HG03175 (cell line): ENCODE measurements around the gene HEATR5A.
"Not testable (repeated sequence)": the region's sequence is repeated elsewhere in the genome, so short reads cannot be mapped to it uniquely, and the experiment has no call there.

Source experiments
- ATAC-seq: cut with Tn5 transposase; IDR thresholded peaks from one replicate; pipeline ENCODE4 v1.9.1; 2021; ENCODE audit warnings: mild to moderate bottlenecking, moderate library complexity; ENCODE audit not compliant: unreplicated experiment

The HEATR5A gene

GRCh38 chr14:31261859-31262731 lies 158.3 kb downstream of the HEATR5A start:
- no peak for ATAC-seq

GRCh38 chr14:31261523-31261858 lies 158.9 kb downstream of the HEATR5A start:
- no peak for ATAC-seq

- not testable (repeated sequence) for ATAC-seq
Measured at GRCh38 chr14:31259040-31259435, 161.3 kb downstream of the HEATR5A start.

GRCh38 chr14:31258427-31259039 lies 161.8 kb downstream of the HEATR5A start:
- no peak for ATAC-seq

- not testable (repeated sequence) for ATAC-seq
Measured at GRCh38 chr14:31257554-31258426, 162.6 kb downstream of the HEATR5A start.

GRCh38 chr14:31257244-31257553 lies 163.2 kb downstream of the HEATR5A start:
- no peak for ATAC-seq

- ATAC-seq, result no peak
Measured at GRCh38 chr14:31256534-31257243, 163.7 kb downstream of the HEATR5A start.

- ATAC-seq, result not testable (repeated sequence)
Measured at GRCh38 chr14:31255918-31256317, 164.4 kb downstream of the HEATR5A start.

GRCh38 chr14:31255286-31255685 lies 165.1 kb downstream of the HEATR5A start:
- no peak for ATAC-seq

- no peak for ATAC-seq
Measured at GRCh38 chr14:31253746-31254471, 166.4 kb downstream of the HEATR5A start.

- no peak for ATAC-seq
Measured at GRCh38 chr14:31252865-31253264, 167.5 kb downstream of the HEATR5A start.

GRCh38 chr14:31251028-31251958 lies 169.1 kb downstream of the HEATR5A start:
- ATAC-seq, result no peak

GRCh38 chr14:31244626-31245025 lies 175.7 kb downstream of the HEATR5A start:
- no peak for ATAC-seq

GRCh38 chr14:31243860-31244259 lies 176.5 kb downstream of the HEATR5A start:
- ATAC-seq, result no peak

GRCh38 chr14:31242161-31242940 lies 178.0 kb downstream of the HEATR5A start:
- ATAC-seq, result not testable (repeated sequence)
